Ureter (tissue), 1 donor: ENCODE data around the gene KDR. TPM values are rescaled to one million over a fixed set of nuclear protein-coding genes. Genes with fewer than 3 reads are reported as not detected.

Source experiments
- DNase-seq: peaks from one replicate; pipeline ENCODE4 v3.0.0-alpha.2; 2020; ENCODE audit warnings: low spot score
- total RNA-seq: library from RNA; stranded (reverse); gene quantifications from one replicate; pipeline ENCODE4 v1.2.4, GENCODE V29; 2023
- donor health status: DM: yes; HTN: yes; CAD: no.

KDR gene
- 27.4 TPM for total RNA-seq

- DNase-seq = peak; percentile 45
These were observed at the start of gene KDR for GRCh38 chr4:55125087-55125721. KDR (minus strand) TSS chr4:55125595; CDS start chr4:55125293, 302 bp downstream.

- DNase-seq = no peak
These were observed 48.2 kb upstream of the KDR start for GRCh38 chr4:55173580-55173979.

GRCh38 chr4:55172694-55173287 lies 47.4 kb upstream of the KDR start:
- DNase-seq = no peak

- no peak for DNase-seq
These were observed 45.1 kb upstream of the KDR start for GRCh38 chr4:55170462-55170861.

- DNase-seq = no peak
These were observed 44.1 kb upstream of the KDR start for GRCh38 chr4:55169352-55169961.

GRCh38 chr4:55162396-55162795 lies 37.0 kb upstream of the KDR start:
- no peak for DNase-seq

GRCh38 chr4:55161739-55162138 lies 36.3 kb upstream of the KDR start:
- no peak for DNase-seq

- DNase-seq = no peak
These were observed 34.5 kb upstream of the KDR start for GRCh38 chr4:55159851-55160250.

- no peak for DNase-seq
These were observed 33.6 kb upstream of the KDR start for GRCh38 chr4:55158957-55159356.

GRCh38 chr4:55157559-55158277 lies 32.3 kb upstream of the KDR start:
- DNase-seq = no peak

- DNase-seq = no peak
These were observed 29.5 kb upstream of the KDR start for GRCh38 chr4:55154933-55155332.

- no peak for DNase-seq
These were observed 29.0 kb upstream of the KDR start for GRCh38 chr4:55154290-55154880.

GRCh38 chr4:55143858-55144257 lies 18.5 kb upstream of the KDR start:
- no peak for DNase-seq

- no peak for DNase-seq
These were observed 13.0 kb upstream of the KDR start for GRCh38 chr4:55138367-55138766.

- no peak for DNase-seq
These were observed 11.2 kb upstream of the KDR start for GRCh38 chr4:55136634-55137033.

- no peak for DNase-seq
These were observed 8.6 kb upstream of the KDR start for GRCh38 chr4:55133951-55134350.

GRCh38 chr4:55132775-55133174 lies 7.4 kb upstream of the KDR start:
- no peak for DNase-seq

GRCh38 chr4:55127521-55127920 lies 2.1 kb upstream of the KDR start:
- no peak for DNase-seq

- no peak for DNase-seq
These were observed 1.7 kb upstream of the KDR start for GRCh38 chr4:55127053-55127452.

GRCh38 chr4:55125763-55126541 lies 557 bp upstream of the KDR start:
- DNase-seq = no peak

- no peak for DNase-seq
These were observed 896 bp downstream of the KDR start for GRCh38 chr4:55124322-55125076.
